ENCODE measurements around the gene NXNL1.

NXNL1 gene

DNA sequence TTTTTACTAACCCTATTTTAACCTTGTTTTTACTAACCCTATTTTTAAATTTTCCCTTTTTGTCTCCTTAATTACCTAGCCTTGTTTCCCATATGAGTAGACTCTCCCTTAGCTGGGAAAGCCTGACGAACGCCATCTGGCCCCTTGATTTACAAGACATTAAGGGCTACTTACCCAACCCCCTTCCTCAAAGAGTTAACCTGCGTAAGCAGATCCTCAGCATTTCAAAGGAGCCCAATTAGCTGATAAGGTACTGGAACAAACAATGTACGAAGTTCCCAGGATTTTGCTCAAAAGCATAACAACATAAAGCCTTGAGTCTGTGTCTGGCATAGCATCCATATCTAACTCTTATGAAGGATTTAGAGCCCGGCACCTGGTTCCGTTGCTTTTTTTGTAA is 45.6 kb downstream of the NXNL1 start:
- no peak for DNase-seq

DNA sequence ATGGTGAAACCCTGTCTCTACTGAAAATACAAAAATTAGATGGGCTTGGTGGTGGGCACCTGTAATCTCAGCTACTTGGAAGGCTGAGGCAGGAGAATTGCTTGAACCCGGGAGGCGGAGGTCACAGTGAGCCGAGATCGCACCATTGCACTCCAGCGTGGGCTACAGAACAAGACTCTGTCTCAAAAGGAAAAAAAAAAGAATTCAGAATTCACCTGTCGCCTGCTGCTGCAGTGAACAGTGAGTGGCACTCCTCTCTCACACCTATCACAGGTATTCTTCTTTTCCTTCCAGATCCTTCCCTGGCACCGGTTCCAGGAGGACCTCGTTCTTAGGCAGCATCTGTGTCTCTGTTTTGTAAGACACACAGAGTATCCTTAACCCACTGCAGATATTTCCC is 46.6 kb downstream of the NXNL1 start:
- no peak for DNase-seq

DNA sequence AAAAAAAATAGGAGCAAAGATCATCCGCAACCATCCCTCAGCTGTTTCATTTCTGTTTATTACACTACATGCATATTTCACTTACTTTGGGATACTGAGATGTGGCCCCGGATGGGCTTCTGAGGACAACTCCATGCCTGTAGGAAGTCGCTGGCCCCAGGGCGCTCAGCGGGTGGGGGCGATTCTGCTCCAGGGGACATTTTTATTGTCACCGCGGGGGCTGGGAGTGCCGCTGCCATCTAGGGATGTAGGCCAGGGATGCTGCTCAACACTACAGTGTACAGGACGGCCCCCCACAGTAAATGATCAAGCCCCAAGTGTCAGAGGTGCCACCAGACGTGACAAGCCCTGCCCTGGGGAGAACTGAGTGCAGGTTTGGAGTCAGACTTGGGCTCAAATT is 48.9 kb downstream of the NXNL1 start:
- no peak for DNase-seq

DNA sequence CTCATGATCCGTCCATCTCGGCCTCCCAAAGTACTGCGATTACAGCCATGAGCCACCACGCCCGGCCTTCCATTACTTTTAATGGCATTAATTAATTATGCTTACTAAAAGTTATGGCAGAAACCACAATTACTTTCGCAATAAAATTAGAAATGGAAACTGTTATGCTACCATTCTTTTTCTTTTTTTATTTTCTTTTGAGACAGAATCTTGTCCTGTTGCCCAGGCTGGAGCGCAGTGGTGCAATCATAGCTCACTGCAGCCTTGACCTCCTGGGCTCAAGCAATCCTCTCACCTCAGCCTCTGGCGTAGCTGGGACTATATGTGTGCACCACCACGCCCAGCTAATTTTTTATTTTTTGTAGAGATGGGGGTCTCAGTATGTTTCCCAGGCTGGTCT is 50.7 kb downstream of the NXNL1 start:
- no peak for DNase-seq

DNA sequence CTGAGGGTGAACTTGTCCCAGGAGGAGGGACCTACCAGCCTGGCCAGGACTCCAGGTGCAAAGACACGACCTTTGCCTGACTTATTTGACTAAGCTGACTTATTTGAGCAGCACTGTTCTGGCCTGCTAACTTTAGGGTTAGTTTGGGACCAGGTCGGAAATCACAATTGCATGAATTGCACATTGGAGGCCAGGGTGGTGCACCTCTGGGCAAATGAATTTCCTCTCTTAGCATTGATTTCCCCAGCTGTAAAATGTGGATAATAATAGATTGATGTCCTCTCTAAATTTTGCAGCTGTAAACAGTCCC is 53.9 kb downstream of the NXNL1 start:
- DNase-seq, result no peak

DNA sequence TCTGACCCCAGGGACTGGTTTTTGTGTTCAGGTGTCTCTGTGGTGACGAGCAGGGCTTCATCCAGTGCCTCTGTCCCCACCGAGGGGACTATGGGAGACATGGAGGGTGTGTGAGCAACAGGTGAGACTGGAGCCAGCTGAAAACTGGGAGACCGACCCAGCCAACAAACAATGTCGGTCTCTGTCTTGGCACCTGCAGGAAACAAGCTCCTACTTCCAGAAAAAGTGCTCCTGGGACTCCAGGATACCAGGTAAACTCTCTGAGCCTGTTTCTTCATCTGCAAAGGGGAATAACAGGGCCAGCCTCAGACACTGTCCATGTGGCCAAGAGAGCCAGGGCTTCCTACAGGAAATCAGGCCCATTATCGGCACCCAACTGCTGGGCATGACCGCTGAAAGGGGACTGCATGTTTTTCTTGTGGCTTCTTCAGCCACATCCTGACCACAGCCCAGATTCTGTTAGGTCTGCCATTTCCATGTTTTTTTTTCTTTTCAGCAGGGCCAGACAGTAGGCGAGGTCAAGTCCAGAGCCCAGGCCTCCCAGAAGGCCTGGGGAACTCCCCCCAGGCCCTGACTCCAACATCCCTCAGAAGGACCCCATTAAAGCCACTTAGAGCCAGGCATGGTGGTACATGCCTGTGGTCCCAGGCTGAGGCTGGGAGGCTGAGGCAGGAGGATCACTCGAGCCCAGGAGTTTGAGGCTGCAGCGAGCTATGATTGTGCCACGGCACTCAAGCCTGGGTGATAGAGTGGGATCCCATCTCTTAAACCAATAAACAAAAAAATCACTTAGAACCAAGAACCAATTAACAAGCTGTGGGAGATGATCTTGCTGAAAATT is 54.5 kb downstream of the NXNL1 start:
- DNase-seq, result no peak
